ENCODE measurements around the gene CEACAM6.

- no peak for TF ChIP-seq HDAC2 (CRISPR knock-in tag; IDR thresholded peaks at IDR 0.05)
- TF ChIP-seq POLR2AphosphoS5 (IDR thresholded peaks at IDR 0.05; ENCODE audit: low read depth, low read length) = no peak
- TF ChIP-seq POLR2A (IDR thresholded peaks at IDR 0.05; ENCODE audit: insufficient read depth in 1 of 2, low read depth in 2 of 2, low read length in 2 of 2) = no peak
- TF ChIP-seq MAX (IDR thresholded peaks at IDR 0.05) = no peak
- no peak for TF ChIP-seq TBP (CRISPR knock-in tag; IDR thresholded peaks at IDR 0.05)
- no peak for TF ChIP-seq SRF (IDR thresholded peaks at IDR 0.05; ENCODE audit: low read depth, low read length)
- no peak for TF ChIP-seq ZNF224 (CRISPR knock-in tag; IDR thresholded peaks at IDR 0.05)
- no peak for TF ChIP-seq MXD1 (CRISPR knock-in tag; IDR thresholded peaks at IDR 0.05)
- TF ChIP-seq ZBTB7A (CRISPR knock-in tag; IDR thresholded peaks at IDR 0.05) = no peak
- TF ChIP-seq NR2F6 (IDR thresholded peaks at IDR 0.05) = no peak
- TF ChIP-seq NR2F6 (CRISPR knock-in tag; IDR thresholded peaks at IDR 0.05) = no peak
- no peak for TF ChIP-seq ZNF737 (CRISPR knock-in tag; IDR thresholded peaks at IDR 0.05; ENCODE audit: borderline replicate concordance)
- TF ChIP-seq SIN3A (IDR thresholded peaks at IDR 0.05; ENCODE audit: borderline replicate concordance, low read depth, low read length) = no peak
- no peak for TF ChIP-seq HMGXB4 (CRISPR knock-in tag; IDR thresholded peaks at IDR 0.05; ENCODE audit: borderline replicate concordance in 1 of 2, low read depth in 1 of 2)
Measured at GRCh38 chr19:41801792-41802211, 46.5 kb downstream of the CEACAM6 start.
